HuH-7.5 (cell line): ENCODE results near the gene KMT5B.

Experiments used
- DNase-seq: peaks from one replicate; pipeline ENCODE4 v3.0.0; 2011; ENCODE audit warnings: low spot score

KMT5B gene

GRCh38 chr11:68215524-68216170, 2.6 kb upstream of the KMT5B start:
- DNase-seq, result no peak

- no peak for DNase-seq
Measured at GRCh38 chr11:68215087-68215445, 2.0 kb upstream of the KMT5B start.

GRCh38 chr11:68214173-68215086, 1.3 kb upstream of the KMT5B start:
- DNase-seq, result peak; percentile 78

GRCh38 chr11:68213555-68214172, 568 bp upstream of the KMT5B start:
- DNase-seq, result peak; percentile 99

- DNase-seq, result peak; percentile 97
Measured at GRCh38 chr11:68212421-68213134, 518 bp downstream of the KMT5B start.

DNA sequence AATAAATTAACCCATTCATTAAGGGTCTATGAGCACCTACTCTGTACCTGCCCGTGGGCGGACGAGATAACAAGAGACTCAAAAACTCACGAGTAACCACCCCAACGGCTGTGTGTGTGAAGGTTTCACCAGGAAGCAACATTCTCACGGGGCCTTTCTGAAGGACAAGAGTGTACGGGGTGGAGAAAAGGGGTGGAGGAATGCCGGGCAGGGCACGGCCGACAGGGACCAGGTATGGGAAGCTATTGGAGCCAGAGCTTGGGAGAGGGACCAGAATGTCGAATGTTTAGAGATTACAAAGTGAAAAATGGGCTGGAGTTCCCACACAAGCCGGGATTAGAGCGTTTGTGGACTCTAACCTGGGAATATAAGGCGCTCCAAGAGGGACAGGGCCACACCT, 1.6 kb downstream of the KMT5B start:
- no peak for DNase-seq

DNA sequence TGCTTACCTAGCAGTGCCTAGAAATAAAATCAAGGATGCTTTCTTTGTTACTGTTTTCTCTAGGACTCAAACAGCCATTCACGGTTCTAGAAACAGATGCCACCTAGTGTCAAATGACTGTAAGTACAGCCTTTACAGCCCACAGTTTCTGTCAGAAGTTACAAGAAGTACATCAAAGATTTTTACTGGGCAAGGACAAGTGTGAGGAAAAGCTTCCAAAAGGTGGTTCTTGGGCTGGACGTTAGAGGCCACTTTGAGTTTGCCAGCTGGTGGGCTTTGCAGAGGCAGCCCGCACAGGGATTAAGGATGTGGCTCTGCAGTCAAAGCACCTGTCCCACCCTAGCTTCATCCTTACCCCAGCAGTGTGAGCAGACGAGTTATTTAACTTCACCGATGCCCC, 6.9 kb downstream of the KMT5B start:
- peak; percentile 75 for DNase-seq

DNA sequence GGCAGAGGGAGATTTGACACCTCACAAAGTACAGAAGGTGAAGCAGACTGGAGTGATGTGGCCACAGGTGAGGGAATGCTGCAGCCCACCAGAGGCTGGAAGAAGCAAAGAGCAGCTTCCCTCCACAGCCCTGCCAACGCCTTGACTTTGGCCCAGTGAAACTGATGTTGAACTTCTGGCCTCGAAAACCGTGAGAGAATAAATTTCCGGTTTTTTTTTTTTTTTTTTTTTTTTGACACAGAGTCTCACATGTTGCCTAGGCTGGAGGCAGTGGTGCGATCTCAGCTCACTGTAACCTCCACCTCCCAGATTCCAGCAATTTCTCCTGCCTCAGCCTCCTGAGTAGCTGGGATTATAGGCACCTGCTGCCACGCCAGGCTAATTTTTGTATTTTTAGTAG, 8.7 kb downstream of the KMT5B start:
- DNase-seq, result no peak

DNA sequence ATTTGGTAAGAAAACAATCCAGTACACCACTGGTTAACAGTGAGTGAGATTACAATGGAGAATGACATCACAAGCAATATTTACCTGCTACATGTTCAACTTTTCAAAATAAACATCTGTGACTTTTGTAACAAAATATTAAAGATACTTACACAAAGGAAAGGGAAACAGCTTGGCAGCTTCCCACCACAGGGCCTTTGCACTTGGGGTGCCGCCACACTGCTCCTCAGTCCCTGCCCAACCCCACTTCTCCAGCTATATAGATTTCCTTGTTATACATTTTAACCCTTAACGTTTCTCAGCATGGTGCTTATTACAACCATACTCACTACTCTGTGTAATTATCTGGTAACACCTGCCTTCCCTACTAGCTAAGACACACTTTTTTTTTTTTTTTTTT, 10.9 kb downstream of the KMT5B start:
- DNase-seq, result no peak

DNA sequence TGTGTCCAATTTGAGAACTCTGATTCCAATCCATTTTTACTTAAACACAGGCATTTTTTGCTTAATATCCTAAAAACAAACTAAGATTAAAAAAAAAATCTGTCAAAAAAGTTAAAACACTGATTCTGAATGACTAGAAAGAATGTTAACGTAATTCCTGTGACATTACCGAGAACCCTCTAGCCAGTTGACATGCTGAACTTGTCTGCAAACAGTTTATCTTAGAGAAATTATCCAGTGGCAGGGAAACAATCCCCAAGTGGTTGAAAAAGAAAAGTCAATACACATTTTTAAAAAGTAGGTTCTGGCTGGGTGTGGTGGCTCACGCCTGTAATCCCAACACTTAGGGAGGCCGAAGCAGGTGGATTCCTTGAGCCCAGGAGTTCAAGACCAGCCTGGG, 11.6 kb downstream of the KMT5B start:
- no peak for DNase-seq

- DNase-seq, result no peak
Measured at GRCh38 chr11:68200639-68201038, 12.5 kb downstream of the KMT5B start.

DNA sequence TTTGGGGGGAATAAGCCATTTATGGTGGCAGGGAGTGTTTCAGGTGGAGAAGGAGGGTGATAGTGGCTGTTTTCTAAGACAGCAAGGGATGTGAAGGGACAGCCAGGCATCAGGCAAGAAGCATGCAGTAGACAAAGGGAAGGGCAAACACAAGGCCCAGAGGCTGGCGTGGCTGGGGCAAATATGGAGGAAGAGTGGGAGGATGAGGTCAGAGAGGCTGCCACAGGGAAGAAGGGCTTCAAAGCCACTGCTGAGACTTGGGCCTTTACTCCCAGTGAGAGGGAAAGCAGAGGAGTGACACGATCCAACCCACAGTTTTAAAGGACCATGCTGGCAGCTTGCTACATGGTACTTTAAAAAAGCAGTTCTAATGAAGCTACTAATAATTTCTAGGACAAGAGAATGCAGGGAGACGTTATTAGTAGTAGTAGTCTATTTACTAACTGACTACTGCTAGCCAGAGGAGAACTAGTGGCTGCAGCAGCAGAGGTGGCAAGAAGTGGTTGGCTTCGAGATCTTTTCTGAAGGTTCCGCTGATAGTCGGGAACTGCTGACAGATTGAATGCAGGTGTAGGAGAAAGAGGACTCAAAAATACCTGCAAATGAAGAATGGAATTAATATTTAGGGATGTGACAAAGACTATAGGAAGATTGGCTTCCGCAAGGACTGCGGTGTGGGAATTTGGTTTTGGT, 13.7 kb downstream of the KMT5B start:
- no peak for DNase-seq

DNA sequence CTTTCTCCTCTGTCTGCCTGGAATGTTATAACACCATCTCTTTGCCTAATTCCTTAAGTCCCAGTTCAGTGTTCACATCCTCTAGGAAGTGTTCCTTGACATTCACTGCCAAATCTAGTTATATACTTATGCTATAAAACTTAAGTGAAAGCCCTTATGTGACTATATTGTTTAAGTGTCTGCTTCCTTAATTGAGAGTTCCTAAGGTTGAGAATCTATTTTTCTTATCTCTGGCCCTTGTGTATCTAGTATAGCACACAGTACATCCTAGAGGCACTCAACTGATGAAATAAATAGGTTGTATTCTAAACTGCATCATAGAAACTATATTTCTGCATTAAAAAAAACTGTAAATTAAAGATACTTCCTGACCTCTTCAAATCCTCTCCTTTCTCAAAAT, 16.9 kb downstream of the KMT5B start:
- DNase-seq, result no peak

- no peak for DNase-seq
Measured at GRCh38 chr11:68194675-68195294, 18.3 kb downstream of the KMT5B start.

- no peak for DNase-seq
Measured at GRCh38 chr11:68193018-68193417, 20.1 kb downstream of the KMT5B start.

- DNase-seq, result no peak
Measured at GRCh38 chr11:68191661-68192579, 21.2 kb downstream of the KMT5B start.

GRCh38 chr11:68189888-68190287, 23.2 kb downstream of the KMT5B start:
- no peak for DNase-seq

DNA sequence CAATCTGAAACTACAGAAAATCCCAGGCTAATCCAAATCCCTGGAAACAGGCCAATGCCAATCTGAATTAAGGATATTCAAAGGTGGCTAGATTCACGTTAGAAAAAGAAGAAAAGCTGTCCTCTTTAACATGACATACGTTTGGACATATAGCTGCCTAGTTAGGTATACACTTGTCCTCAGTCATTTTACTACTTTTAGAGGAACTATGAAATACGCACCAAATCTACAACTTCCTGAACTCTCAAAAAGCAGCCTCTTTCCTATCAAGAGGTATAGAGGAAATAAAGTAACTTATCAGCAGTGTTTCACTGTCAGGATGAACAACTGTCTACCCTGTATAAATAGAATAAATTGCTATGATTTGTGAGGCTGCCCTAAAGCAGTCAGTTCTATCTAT, 24.0 kb downstream of the KMT5B start:
- no peak for DNase-seq

DNA sequence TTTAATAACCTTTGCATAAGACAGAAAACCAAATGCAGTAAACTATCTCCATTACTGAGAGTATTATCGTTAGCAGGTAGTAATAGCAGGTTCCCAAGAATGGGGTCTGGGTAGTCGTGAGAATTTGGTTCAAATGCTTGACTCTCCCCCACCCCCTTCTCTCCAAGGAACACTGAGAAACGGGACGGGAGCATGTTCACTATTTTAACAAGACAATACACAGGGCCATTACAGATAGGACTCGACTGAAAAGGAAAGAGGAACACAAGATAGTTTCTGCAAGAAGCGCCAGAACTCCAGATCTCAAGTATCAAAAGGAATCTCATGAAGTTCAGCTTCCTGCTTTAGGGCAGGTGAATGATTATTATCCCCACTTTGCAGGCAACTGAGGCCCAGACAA, 27.0 kb downstream of the KMT5B start:
- DNase-seq, result no peak

- DNase-seq, result no peak
Measured at GRCh38 chr11:68181719-68182451, 31.2 kb downstream of the KMT5B start.
